Measurements from ENCODE around the gene NLRC5. TPM values are rescaled to one million over a fixed set of nuclear protein-coding genes. Genes with fewer than 3 reads are reported as not detected.

Gene NLRC5
- total RNA-seq, 1 experiment from 2014 or later: 1.6 TPM

DNA sequence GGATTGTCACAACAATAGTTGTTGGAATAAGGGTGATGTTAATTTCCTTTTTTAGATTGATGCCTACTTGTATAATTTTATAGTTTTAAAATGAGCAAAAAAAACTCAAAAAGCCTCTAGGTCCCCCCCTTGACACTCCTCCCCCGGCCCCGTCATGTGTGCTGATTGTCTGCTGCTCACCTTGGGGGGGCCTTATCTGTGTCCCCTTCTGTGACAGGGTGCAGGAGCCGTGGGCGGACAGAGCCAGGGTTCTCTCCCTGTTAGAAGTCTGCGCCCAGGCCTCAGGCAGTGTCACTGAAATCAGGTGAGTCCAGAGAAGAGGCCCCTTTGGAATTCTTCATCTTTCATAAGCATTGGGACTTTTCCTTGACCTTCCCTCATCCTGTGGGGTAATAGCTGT lies 75.6 kb downstream of the NLRC5 start:
- H3K27me3 ChIP-seq (replicated peaks; ENCODE audit: control insufficient read depth, insufficient read depth, low read length): no peaks in the 10 kb centered on the region
- intact Hi-C loops (cut with micrococcal nuclease; ENCODE audit: unreplicated experiment): no loop called here
- no peak overlapping the region for H3K4me3 Mint-ChIP-seq (ENCODE audit: unreplicated experiment)
- no peak for DNase-seq
- no peak overlapping the region for H3K27ac Mint-ChIP-seq (ENCODE audit: unreplicated experiment)
- BruUV-seq (replicated peaks): no TSS peak
- H3K27me3 Mint-ChIP-seq (ENCODE audit: insufficient read depth, unreplicated experiment): peaks cover 6% of the 10 kb centered on the region
- no peaks in the 10 kb centered on the region for H3K4me1 Mint-ChIP-seq (ENCODE audit: low read depth, unreplicated experiment)
- TF ChIP-seq, protein P1, sequence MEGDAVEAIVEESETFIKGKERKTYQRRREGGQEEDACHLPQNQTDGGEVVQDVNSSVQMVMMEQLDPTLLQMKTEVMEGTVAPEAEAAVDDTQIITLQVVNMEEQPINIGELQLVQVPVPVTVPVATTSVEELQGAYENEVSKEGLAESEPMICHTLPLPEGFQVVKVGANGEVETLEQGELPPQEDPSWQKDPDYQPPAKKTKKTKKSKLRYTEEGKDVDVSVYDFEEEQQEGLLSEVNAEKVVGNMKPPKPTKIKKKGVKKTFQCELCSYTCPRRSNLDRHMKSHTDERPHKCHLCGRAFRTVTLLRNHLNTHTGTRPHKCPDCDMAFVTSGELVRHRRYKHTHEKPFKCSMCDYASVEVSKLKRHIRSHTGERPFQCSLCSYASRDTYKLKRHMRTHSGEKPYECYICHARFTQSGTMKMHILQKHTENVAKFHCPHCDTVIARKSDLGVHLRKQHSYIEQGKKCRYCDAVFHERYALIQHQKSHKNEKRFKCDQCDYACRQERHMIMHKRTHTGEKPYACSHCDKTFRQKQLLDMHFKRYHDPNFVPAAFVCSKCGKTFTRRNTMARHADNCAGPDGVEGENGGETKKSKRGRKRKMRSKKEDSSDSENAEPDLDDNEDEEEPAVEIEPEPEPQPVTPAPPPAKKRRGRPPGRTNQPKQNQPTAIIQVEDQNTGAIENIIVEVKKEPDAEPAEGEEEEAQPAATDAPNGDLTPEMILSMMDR (IDR thresholded peaks at IDR 0.05; ENCODE audit: insufficient read depth in 1 of 2, low read depth in 1 of 2, low read length in 1 of 2, severe bottlenecking in 1 of 2, unreplicated experiment in 1 of 2): no peak
- H3K9me3 Mint-ChIP-seq (ENCODE audit: unreplicated experiment): no peaks in the 10 kb centered on the region
- no peaks in the 10 kb centered on the region for H3K4me1 ChIP-seq
- CTCF ChIA-PET: interaction anchor here (0.7 kb wide), 1 partner anchor 176 kb away, joined by 3 read pairs; no protein-coding TSS in a partner anchor
- POLR2A ChIA-PET: no interaction called here
- no peak overlapping the region for H3K4me3 ChIP-seq (ENCODE audit: low read depth, low read length)
- H3K36me3 Mint-ChIP-seq (ENCODE audit: insufficient read depth, unreplicated experiment): no peaks in the 10 kb centered on the region
- H3K36me3 ChIP-seq (ENCODE audit: control insufficient read depth, insufficient read depth, low read length): no peaks in the 10 kb centered on the region
- H3K9me3 ChIP-seq: no peaks in the 10 kb centered on the region

DNA sequence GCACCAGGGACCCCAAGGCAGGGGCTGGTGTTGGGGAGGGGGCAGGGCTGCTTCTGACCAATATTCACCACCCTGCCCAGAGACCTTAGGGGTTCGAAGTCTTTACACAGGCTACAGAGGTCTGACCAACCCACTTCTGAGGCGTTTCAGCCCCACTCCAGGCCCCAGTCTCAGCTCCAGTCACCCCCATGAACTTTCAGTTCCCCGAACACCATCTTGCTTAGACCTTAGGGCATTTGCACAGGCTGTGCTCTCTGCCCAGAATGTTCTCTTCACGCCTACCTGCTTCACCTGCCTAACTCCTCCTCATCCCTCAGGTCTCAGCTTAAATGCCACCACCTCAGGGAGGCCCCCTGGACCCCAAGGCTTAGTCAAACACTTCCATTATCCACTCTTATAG lies 77.3 kb downstream of the NLRC5 start:
- CTCF ChIA-PET: no interaction called here
- Mint-ChIP-seq H3K36me3 (ENCODE audit: insufficient read depth, unreplicated experiment) (no peaks in the 10 kb centered on the region), H3K4me1 (ENCODE audit: low read depth, unreplicated experiment) (no peaks in the 10 kb centered on the region), H3K27me3 (ENCODE audit: insufficient read depth, unreplicated experiment) (peaks cover 6% of the 10 kb centered on the region), H3K27ac (ENCODE audit: unreplicated experiment) (no peak overlapping the region), H3K4me3 (ENCODE audit: unreplicated experiment) (no peak overlapping the region), H3K9me3 (ENCODE audit: unreplicated experiment) (no peaks in the 10 kb centered on the region)
- TF ChIP-seq, protein P1 (IDR thresholded peaks at IDR 0.05; ENCODE audit: insufficient read depth in 1 of 2, low read depth in 1 of 2, low read length in 1 of 2, severe bottlenecking in 1 of 2, unreplicated experiment in 1 of 2): no peak
- Histone ChIP-seq H3K4me1 (no peaks in the 10 kb centered on the region), H3K4me3 (ENCODE audit: low read depth, low read length) (no peak overlapping the region), H3K36me3 (ENCODE audit: control insufficient read depth, insufficient read depth, low read length) (no peaks in the 10 kb centered on the region), H3K9me3 (no peaks in the 10 kb centered on the region), H3K27me3 (replicated peaks; ENCODE audit: control insufficient read depth, insufficient read depth, low read length) (no peaks in the 10 kb centered on the region)
- DNase-seq: no peak
- BruUV-seq (replicated peaks): no TSS peak
- POLR2A ChIA-PET: no interaction called here
- intact Hi-C loops (cut with micrococcal nuclease; ENCODE audit: unreplicated experiment): no loop called here

DNA sequence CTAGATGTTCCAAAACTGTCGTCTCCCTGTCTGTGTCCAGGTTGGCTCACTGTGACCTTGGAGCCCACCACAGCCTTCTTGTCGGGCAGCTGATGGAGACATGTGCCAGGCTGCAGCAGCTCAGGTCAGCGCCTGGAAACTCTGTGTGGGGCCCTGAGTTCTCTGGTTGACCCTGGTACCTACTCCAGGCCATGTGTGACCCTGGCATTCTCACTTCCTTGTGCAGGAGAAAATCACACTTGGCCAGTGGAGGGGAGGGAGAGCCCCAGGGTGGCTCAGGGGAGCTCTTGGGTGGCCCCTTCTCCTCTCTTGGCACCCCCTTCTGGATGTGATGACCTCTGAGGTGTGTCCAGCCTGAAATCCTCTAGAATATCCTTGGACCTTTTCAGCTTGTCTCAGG lies 78.0 kb downstream of the NLRC5 start:
- TF ChIP-seq, protein P1 (IDR thresholded peaks at IDR 0.05; ENCODE audit: insufficient read depth in 1 of 2, low read depth in 1 of 2, low read length in 1 of 2, severe bottlenecking in 1 of 2, unreplicated experiment in 1 of 2): no peak
- H3K4me3 ChIP-seq (ENCODE audit: low read depth, low read length): no peak overlapping the region
- no peaks in the 10 kb centered on the region for H3K4me1 ChIP-seq
- H3K36me3 ChIP-seq (ENCODE audit: control insufficient read depth, insufficient read depth, low read length): no peaks in the 10 kb centered on the region
- Mint-ChIP-seq H3K27me3 (ENCODE audit: insufficient read depth, unreplicated experiment) (peaks cover 6% of the 10 kb centered on the region), H3K4me3 (ENCODE audit: unreplicated experiment) (no peak overlapping the region), H3K27ac (ENCODE audit: unreplicated experiment) (no peak overlapping the region), H3K9me3 (ENCODE audit: unreplicated experiment) (no peaks in the 10 kb centered on the region), H3K36me3 (ENCODE audit: insufficient read depth, unreplicated experiment) (no peaks in the 10 kb centered on the region), H3K4me1 (ENCODE audit: low read depth, unreplicated experiment) (no peaks in the 10 kb centered on the region)
- DNase-seq: no peak
- H3K9me3 ChIP-seq: no peaks in the 10 kb centered on the region
- BruUV-seq (replicated peaks): no TSS peak
- CTCF ChIA-PET: interaction anchor here (0.7 kb wide), 1 partner anchor 26 kb away, joined by 4 read pairs; no protein-coding TSS in a partner anchor
- intact Hi-C loops (cut with micrococcal nuclease; ENCODE audit: unreplicated experiment): no loop called here
- H3K27me3 ChIP-seq (replicated peaks; ENCODE audit: control insufficient read depth, insufficient read depth, low read length): no peaks in the 10 kb centered on the region
- POLR2A ChIA-PET: no interaction called here
